ENCODE data around the gene ZFR. TPM values are rescaled to one million over a fixed set of nuclear protein-coding genes. Genes with fewer than 3 reads are reported as not detected.
A peak's percentile ranks its signal among the peaks of the same experiment; 100 is the strongest.

Gene ZFR
- total and polyA plus RNA-seq, 9 of the 15 experiments (the other 6 are each of a cell fraction or from before 2014, with no cell fraction given) = 35.5 to 108 (median 71.1) TPM

DNA sequence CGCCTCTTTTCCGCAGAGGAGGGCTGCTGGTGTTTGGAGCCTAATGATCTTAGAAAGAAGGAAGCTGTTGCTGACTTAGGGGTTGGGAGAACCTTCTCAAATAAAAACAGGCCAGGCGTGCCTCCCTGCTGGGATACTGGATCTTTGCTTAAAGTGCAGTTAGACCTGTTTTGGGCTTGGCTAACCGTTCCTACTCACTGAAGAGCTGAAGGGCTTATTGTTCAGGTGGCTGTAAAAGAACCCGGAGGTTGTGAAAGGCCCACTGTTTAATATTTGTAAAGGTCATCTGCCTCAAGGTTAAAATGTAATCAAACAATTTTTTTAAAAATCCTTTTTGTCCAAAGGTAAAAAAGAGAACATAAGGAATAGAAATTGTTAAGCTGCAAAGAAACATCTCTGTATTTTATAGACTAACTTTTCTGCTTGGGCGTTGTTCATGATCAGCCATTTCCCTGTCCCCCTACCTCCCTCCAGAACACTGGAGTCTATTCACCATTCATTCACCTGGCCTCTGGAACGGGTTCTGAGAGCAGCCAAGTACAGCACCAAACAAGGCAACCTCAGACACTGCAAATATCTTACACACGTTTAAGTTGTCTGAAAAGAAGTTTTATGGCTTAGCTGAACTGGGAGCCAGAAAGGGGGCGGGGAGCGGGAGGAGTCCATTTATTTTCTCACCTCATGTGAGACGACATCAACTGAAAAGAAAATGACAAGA lies 113.2 kb downstream of the ZFR start:
- intact Hi-C loops (cut with micrococcal nuclease) (loop anchor here (10.0 kb wide), 1 partner anchor 283 kb away; no protein-coding TSS in a partner anchor), in situ Hi-C loops (cut with MboI) (no loop called here)
- no peaks in the 10 kb centered on the region for H4K20me1 ChIP-seq (replicated peaks; ENCODE audit: control insufficient read depth, insufficient read depth, low read length)
- H3K4me3 ChIP-seq = no peak overlapping the region
- BruUV-seq (replicated peaks) = no TSS peak
- no peaks in the 10 kb centered on the region for H3K9me3 ChIP-seq (replicated peaks; ENCODE audit: control insufficient read depth, insufficient read depth, low read depth, low read length)
- WGBS (ENCODE audit: insufficient coverage, low coverage, missing lambda C conversion rate) = 19% methylated on average over 11 of the region's 11 CpGs
- CTCF ChIA-PET (ENCODE audit: low intra/inter-chr PET ratio) = no interaction called here
- ATAC-seq = no peak; the same call in 2 of the 3 replicates
- H3K4me1 ChIP-seq (replicated peaks in 1 of 2; ENCODE audit: control insufficient read depth in 2 of 2, insufficient read depth in 2 of 2, low read length in 2 of 2) = peaks cover 0 to 3% of the 10 kb centered on the region in 2 experiments; a peak in 1 of 5 replicates
- DNase-seq (ENCODE audit: extremely low read depth in 1 of 4, low spot score in 3 of 4) = no peak
- POLR2A ChIA-PET = interaction anchor here (0.8 to 2.3 kb wide), 3 partner anchors 12 to 48 kb away, joined by 3 to 5 read pairs (median 4); no protein-coding TSS in a partner anchor
- no peak overlapping the region for H3K4me2 ChIP-seq (ENCODE audit: insufficient read depth, low read length)
- no peak for FAIRE-seq
- peak overlapping the region; percentile 18 for H2AFZ ChIP-seq (ENCODE audit: low read depth, low read length)
- TF ChIP-seq E2F3 (CRISPR knock-in tag; IDR thresholded peaks at IDR 0.05) (no peak), MEIS2 (IDR thresholded peaks at IDR 0.05; ENCODE audit: partially characterized antibody) (peak; percentile 38)
- TF ChIP-seq, protein P1, sequence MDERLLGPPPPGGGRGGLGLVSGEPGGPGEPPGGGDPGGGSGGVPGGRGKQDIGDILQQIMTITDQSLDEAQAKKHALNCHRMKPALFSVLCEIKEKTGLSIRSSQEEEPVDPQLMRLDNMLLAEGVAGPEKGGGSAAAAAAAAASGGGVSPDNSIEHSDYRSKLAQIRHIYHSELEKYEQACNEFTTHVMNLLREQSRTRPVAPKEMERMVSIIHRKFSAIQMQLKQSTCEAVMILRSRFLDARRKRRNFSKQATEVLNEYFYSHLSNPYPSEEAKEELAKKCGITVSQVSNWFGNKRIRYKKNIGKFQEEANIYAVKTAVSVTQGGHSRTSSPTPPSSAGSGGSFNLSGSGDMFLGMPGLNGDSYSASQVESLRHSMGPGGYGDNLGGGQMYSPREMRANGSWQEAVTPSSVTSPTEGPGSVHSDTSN (CRISPR knock-in tag; IDR thresholded peaks at IDR 0.05; ENCODE audit: low read depth) = no peak
- TF ChIP-seq, protein P1 (tag; conservative IDR thresholded peaks at IDR 0.05; ENCODE audit: low read depth) = peak; percentile 65
- H3K36me3 ChIP-seq (ENCODE audit: control insufficient read depth, insufficient read depth, low read length) = no peaks in the 10 kb centered on the region
- no peak overlapping the region for H3K9ac ChIP-seq (ENCODE audit: insufficient read depth in 1 of 2, low read depth in 2 of 2, low read length in 2 of 2)
- no peak overlapping the region for H3K27ac ChIP-seq (ENCODE audit: extremely low read depth, low read depth, low read length)
- H3K27me3 ChIP-seq (ENCODE audit: control insufficient read depth in 2 of 2, insufficient read depth in 2 of 2, low read length in 2 of 2) = no peaks in the 10 kb centered on the region
- no peaks in the 10 kb centered on the region for H3K79me2 ChIP-seq (ENCODE audit: control insufficient read depth, insufficient read depth, low read length)
- no peaks in the 10 kb centered on the region for H3K9me1 ChIP-seq (ENCODE audit: control insufficient read depth, insufficient read depth, low read length)
